Lower leg skin (tissue), 4 donors: ENCODE measurements around the gene RALGAPA2. TPM values are rescaled to one million over a fixed set of nuclear protein-coding genes. Genes with fewer than 3 reads are reported as not detected.

ENCODE experiments used
- DNase-seq, 2 donors: peaks; one replicate each; pipeline ENCODE4 v3.0.0-alpha.2; 2019; ENCODE audit warnings: low spot score in 2 of 2
- H3K4me3 ChIP-seq: fragments of 200-600 bp; sonication (generic); 2 replicates; pipeline ENCODE4 v1.5.1; 2017; ENCODE audit warnings: mild to moderate bottlenecking, low read depth; ENCODE audit not compliant: poor library complexity, severe bottlenecking
- POLR2A ChIP-seq, 2 donors: fragments of 450-650 bp; IDR thresholded peaks; one replicate each; pipeline ENCODE4 v1.6.1; 2016 to 2017; ENCODE audit warnings: antibody characterized with exemption in 2 of 2, mild to moderate bottlenecking in 1 of 2, moderate library complexity in 1 of 2
- WGBS, 2 donors: methylation state at CpG; one replicate each; pipeline ENCODE4 v1.1.5; 2018; 5-methylcytosine and 5-hydroxymethylcytosine counted together
- intact Hi-C: fragments of 100-400 bp; cut with DNase I; formaldehyde crosslinking; loops from one replicate; pipeline ENCODE4 v1.15.0; 2023; ENCODE audit warnings: low total_unique reads
- total RNA-seq, 4 donors: library from RNA; depleted of rRNA; stranded (reverse); fragments of >200 nt; gene quantifications; one replicate each; pipeline ENCODE4 v1.1.0, GENCODE V29; 2016
- TF ChIP-seq, protein P1 (sequence below), 3 donors: fragments of 450-650 bp; IDR thresholded peaks; one replicate each; pipeline ENCODE4 v1.5.1; 2016; ENCODE audit warnings: antibody characterized with exemption in 3 of 3, mild to moderate bottlenecking in 3 of 3, moderate library complexity in 2 of 3

The RALGAPA2 gene
- total RNA-seq, 4 donors from 2014 or later, result 56.1 to 78.8 (median 60.8) TPM

DNA sequence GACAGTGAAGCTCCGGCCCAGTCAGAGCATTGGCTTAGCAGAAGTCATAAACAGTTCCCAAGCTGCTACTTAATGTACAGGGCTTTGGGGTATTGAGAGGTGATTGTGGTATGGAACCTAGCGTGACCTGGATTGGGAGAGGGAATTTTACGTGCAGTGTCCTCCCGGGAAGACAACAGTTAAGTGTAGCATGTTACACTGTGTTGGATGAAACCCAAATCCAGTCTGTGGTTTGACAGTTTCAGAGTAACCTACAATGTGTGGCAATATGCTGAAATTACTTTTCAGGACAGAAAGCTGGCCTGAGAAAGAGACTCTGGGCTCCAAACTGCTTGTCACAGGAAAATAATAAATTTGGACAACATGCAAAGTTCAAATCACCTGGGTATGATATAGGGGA is 28.1 kb upstream of the RALGAPA2 start:
- DNase-seq, result peak in 1 of 2 donors; percentile 1
- WGBS, 2 donors, result 70 to 73% methylated on average over 4 of the region's 4 CpGs
- H3K4me3 ChIP-seq, result no peak overlapping the region
- intact Hi-C loops, result no loop called here
- TF ChIP-seq, protein P1, sequence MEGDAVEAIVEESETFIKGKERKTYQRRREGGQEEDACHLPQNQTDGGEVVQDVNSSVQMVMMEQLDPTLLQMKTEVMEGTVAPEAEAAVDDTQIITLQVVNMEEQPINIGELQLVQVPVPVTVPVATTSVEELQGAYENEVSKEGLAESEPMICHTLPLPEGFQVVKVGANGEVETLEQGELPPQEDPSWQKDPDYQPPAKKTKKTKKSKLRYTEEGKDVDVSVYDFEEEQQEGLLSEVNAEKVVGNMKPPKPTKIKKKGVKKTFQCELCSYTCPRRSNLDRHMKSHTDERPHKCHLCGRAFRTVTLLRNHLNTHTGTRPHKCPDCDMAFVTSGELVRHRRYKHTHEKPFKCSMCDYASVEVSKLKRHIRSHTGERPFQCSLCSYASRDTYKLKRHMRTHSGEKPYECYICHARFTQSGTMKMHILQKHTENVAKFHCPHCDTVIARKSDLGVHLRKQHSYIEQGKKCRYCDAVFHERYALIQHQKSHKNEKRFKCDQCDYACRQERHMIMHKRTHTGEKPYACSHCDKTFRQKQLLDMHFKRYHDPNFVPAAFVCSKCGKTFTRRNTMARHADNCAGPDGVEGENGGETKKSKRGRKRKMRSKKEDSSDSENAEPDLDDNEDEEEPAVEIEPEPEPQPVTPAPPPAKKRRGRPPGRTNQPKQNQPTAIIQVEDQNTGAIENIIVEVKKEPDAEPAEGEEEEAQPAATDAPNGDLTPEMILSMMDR (IDR thresholded peaks at IDR 0.05), result no peak
- TF ChIP-seq POLR2A (IDR thresholded peaks at IDR 0.05), result no peak

DNA sequence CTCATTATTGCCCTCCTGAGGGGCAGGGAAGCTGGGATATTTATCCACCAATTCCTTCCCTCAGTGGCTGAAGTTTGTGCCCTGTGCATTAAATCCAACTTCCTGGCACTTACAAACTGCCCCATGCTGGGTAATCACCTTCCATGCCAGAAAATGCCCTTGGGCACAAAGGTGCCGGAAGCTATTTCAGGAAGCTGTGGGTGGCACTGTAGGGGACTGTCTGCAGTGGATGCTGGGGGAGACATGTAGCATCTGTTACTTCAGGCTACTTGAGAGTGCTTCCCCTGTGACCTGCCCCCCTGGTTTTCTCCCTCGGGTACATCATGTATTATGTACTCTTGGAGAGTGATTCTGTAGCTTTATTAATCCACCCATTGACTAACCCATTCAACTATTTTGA is 24.7 kb upstream of the RALGAPA2 start:
- 57 to 65% methylated on average over 2 of the region's 2 CpGs for WGBS, 2 donors
- intact Hi-C loops, result no loop called here
- TF ChIP-seq, protein P1 (IDR thresholded peaks at IDR 0.05), result no peak
- no peak for TF ChIP-seq POLR2A (IDR thresholded peaks at IDR 0.05)
- no peak overlapping the region for H3K4me3 ChIP-seq
- peak in 1 of 2 donors; percentile 4 for DNase-seq

DNA sequence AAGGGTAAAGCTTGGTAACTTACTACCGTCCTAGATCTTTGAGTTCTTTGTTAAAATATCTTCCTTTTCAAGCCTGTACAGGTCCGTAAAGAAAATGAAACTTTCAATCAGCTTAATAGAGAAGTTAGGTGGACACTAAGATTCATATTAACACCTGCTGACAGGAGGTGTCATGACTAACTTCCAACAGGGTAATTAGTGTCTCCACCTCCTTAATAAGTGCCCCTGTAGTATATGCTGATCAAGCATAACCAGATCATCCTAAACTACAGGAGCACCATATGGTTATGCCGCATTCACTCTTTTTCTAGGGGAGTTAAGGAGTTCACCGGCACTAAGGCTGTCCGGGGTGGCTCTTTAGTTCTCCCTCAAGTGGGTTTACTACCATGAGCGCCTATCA is 23.9 kb upstream of the RALGAPA2 start:
- intact Hi-C loops, result no loop called here
- no peak for DNase-seq
- H3K4me3 ChIP-seq, result no peak overlapping the region
- TF ChIP-seq POLR2A (IDR thresholded peaks at IDR 0.05), result no peak
- TF ChIP-seq, protein P1 (IDR thresholded peaks at IDR 0.05), result no peak
- WGBS, 2 donors, result 87 to 92% methylated on average over 6 of the region's 6 CpGs

DNA sequence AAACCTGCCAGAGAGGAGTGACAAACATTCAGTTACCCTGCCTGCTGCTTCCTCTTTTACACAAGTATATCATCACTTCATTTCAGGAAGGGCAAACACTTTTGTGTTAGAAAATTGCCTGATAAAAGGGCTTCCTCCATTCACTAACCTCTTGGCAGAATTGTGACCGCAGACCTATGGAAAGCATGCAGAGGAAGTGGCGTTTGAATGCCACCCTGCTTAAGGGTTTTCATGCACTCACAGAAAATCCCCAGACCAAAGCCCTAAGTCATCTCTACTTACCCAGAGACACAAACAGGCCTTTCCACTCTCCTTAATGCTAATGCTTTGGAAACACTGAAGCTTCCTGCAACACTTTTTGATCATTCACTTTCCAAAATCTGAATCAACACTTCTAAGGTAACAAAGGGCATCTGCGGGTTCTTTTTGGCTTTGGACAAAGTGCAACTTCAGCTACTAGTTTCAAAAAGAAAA is 22.1 kb upstream of the RALGAPA2 start:
- H3K4me3 ChIP-seq, result no peak overlapping the region
- DNase-seq, result peak in 1 of 2 donors; percentile 6
- TF ChIP-seq, protein P1 (IDR thresholded peaks at IDR 0.05), result no peak
- no peak for TF ChIP-seq POLR2A (IDR thresholded peaks at IDR 0.05)
- intact Hi-C loops, result no loop called here
- WGBS, 2 donors, result 66 to 68% methylated on average over 3 of the region's 3 CpGs

DNA sequence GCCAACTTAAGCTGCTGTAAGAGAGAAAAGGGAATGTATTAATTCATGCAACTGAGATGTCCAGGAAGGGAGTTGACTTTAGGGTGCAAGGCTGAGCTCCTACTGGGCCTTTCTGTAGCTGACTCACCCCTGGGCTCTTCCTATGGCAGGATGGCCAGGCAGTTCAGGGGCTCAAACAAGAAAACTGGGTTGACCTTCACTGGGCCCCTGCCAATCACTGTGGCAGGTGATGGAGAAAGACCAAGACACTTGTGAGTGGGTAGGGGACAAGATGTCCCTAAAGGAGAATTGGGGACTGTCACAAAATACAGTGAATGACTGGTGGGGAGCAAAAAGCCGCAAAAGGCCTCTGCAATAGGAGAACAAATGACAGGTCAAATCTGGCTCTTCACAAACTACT is 21.5 kb upstream of the RALGAPA2 start:
- intact Hi-C loops, result no loop called here
- 82 to 83% methylated on average over 1 of the region's 1 CpG for WGBS, 2 donors
- no peak for TF ChIP-seq POLR2A (IDR thresholded peaks at IDR 0.05)
- TF ChIP-seq, protein P1 (IDR thresholded peaks at IDR 0.05), result no peak
- peak in 1 of 2 donors; percentile 12 for DNase-seq
- no peak overlapping the region for H3K4me3 ChIP-seq

DNA sequence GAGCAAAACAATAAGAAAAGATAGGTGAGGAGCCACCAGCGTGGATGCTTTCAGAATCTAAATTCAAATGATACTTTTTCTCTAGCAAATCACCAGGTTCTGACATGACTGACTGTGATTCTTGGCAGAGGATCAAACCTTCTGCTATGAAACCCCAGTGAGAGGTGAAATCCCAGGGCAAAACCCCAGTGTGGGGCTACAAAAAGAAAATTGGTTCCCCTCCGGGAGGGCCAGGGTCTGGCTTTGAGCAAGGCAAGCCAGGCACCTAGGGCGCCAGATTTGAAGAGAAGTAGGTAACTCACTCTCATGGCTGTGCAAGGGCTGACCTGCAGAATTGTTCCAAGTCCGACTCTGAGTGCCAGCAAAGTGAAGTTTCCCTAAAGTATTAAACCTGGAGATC is 20.2 kb upstream of the RALGAPA2 start:
- DNase-seq, result peak in 1 of 2 donors; percentile 4
- intact Hi-C loops, result no loop called here

More for the DNA sequence above, 20.2 kb upstream of the RALGAPA2 start:
- no peak for TF ChIP-seq POLR2A (IDR thresholded peaks at IDR 0.05)
- TF ChIP-seq, protein P1 (IDR thresholded peaks at IDR 0.05), result no peak
- 67 to 69% methylated on average over 4 of the region's 4 CpGs for WGBS, 2 donors
- H3K4me3 ChIP-seq, result no peak overlapping the region
